Loucy (cell line): ENCODE results near the gene GNA12.
"Not testable (repeated sequence)": the region's sequence is repeated elsewhere in the genome, so short reads cannot be mapped to it uniquely, and the experiment has no call there.

Source experiments
- H2AFZ ChIP-seq: fragments of 200-600 bp; sonication (generic); 2 replicates; pipeline ENCODE4 v1.6.0; 2016; ENCODE audit warnings: antibody characterized with exemption, mild to moderate bottlenecking, low read length, moderate library complexity
- H3F3A ChIP-seq: fragments of 200-600 bp; 2 replicates; pipeline ENCODE4 v1.6.0; 2016; ENCODE audit warnings: antibody characterized with exemption, low read depth, mild to moderate bottlenecking
- H3K27me3 ChIP-seq: fragments of 200-600 bp; sonication (generic); 2 replicates; pipeline ENCODE4 v1.6.1; 2014; ENCODE audit warnings: low read length, mild to moderate bottlenecking; ENCODE audit not compliant: insufficient read depth, poor library complexity, severe bottlenecking
- H3K36me3 ChIP-seq: fragments of 200-600 bp; sonication (generic); 2 replicates; pipeline ENCODE4 v1.6.1; 2016; ENCODE audit warnings: low read length; ENCODE audit not compliant: insufficient read depth
- H3K4me1 ChIP-seq: fragments of 200-600 bp; sonication (generic); 2 replicates; pipeline ENCODE4 v1.5.1; 2014; ENCODE audit warnings: low read length, mild to moderate bottlenecking; ENCODE audit not compliant: insufficient read depth, poor library complexity, severe bottlenecking
- H3K4me2 ChIP-seq: fragments of 200-600 bp; sonication (generic); 2 replicates; pipeline ENCODE4 v1.6.0; 2014; ENCODE audit warnings: antibody characterized with exemption, low read length, low read depth, mild to moderate bottlenecking; ENCODE audit not compliant: poor library complexity, severe bottlenecking
- H3K4me3 ChIP-seq: fragments of 200-600 bp; sonication (generic); 2 replicates; pipeline ENCODE4 v1.5.1; 2014; ENCODE audit warnings: low read length, mild to moderate bottlenecking, mixed read lengths; ENCODE audit not compliant: poor library complexity, severe bottlenecking
- H3K79me2 ChIP-seq: fragments of 200-600 bp; sonication (generic); 2 replicates; pipeline ENCODE4 v1.6.1; 2014; ENCODE audit warnings: low read length; ENCODE audit not compliant: insufficient read depth
- H3K9ac ChIP-seq: fragments of 200-600 bp; sonication (generic); 2 replicates; pipeline ENCODE4 v1.6.0; 2014; ENCODE audit warnings: mild to moderate bottlenecking, low read depth, low read length, moderate library complexity; ENCODE audit not compliant: poor library complexity, severe bottlenecking
- H3K9me2 ChIP-seq: fragments of 200-600 bp; sonication (generic); replicated peaks from 2 replicates; pipeline ENCODE4 v1.6.1; 2016; ENCODE audit warnings: low read depth, low read length, mixed read lengths
- H3K9me3 ChIP-seq: fragments of 200-600 bp; sonication (generic); 2 replicates; pipeline ENCODE4 v1.6.1; 2014; ENCODE audit warnings: mild to moderate bottlenecking, antibody characterized with exemption, low read length, low read depth; ENCODE audit not compliant: insufficient read depth
- H4K20me1 ChIP-seq: fragments of 200-600 bp; sonication (generic); 2 replicates; pipeline ENCODE4 v1.6.0; 2014; ENCODE audit warnings: antibody characterized with exemption, low read length, mild to moderate bottlenecking; ENCODE audit not compliant: insufficient read depth, poor library complexity, severe bottlenecking
- EZH2phosphoT487 ChIP-seq: fragments of 200-600 bp; IDR thresholded peaks from 2 replicates; pipeline ENCODE4 v1.6.1; 2018; ENCODE audit warnings: antibody characterized with exemption, mild to moderate bottlenecking, moderate library complexity, borderline replicate concordance
- TF ChIP-seq, protein P1 (sequence below): fragments of 200-600 bp; sonication (generic); conservative IDR thresholded peaks from 2 replicates; pipeline ENCODE4 v1.5.1; 2014; ENCODE audit warnings: mild to moderate bottlenecking, antibody characterized with exemption, low read length

GNA12 gene

DNA sequence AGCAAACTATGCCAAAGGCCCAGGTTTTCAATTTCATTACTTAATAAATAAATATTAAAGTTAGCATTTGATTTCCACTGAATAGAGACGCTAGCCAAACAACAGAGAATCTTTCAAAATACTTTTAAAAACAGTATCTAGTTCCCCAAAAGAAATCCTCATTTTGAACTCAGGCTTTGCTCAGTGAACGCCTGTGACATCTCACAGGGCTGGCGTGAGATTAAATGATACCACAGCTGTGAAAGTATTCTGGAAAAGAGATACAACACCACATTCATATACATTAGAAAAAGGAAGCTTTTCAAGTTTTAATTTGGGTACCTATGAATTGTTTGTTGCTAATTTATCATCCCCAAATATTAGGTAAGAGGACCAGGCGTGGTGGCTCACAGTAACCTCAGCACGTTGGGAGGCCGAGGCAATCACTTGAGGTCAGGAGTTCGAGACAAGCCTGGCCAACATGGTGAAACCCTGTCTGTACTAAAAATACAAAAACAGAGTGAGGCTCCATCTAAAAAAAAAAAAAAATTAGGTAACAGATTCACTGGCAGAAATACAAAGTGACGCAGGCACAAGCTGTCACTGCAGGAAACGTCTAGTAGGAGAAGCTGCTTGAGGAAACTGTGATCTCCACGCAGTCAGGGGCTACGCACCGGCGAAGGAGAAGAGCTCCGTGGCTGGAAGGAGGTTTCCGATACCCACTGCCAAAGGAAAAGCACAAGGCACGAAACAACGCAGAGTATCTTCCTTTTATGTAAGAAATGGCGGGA is 106.2 kb downstream of the GNA12 start:
- no peak overlapping the region for H3K4me2 ChIP-seq

DNA sequence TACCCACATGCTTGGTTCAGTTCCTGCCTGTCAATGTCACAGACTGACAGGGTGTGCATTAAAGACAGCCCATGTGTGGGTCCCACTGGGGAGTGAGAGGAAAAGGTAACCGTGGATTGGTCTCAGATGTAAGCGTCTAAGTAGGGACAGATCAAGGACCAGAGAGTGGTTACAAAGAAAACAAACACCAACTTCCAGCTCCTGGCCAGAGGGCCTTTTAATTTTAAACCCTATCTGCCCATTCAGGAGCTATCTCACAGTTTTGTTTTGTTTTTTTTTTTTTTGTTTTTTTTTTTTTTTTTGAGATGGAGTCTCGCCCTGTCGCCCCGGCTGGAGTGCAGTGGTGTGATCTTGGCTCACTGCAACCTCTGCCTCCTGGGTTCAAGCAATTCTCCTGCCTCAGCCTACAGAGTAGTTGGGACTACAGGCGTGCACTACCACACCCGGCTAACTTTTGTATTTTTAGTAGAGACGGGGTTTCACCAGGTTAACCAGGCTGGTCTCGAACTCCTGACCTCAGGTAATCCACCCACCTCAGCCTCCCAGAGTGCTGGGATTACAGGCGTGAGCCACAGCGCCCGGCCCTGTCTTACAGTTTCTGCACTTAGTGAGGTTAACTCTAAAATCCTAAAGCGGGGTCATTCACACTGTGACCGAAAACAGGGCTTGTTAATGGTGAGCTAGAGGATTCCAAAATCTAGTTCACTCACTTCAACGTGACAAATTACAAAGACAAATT is 106.9 kb downstream of the GNA12 start:
- not testable (repeated sequence) for H3F3A ChIP-seq, H3K4me3 ChIP-seq, H3K9me3 ChIP-seq, H4K20me1 ChIP-seq, H2AFZ ChIP-seq, H3K27me3 ChIP-seq, H3K9me2 ChIP-seq
- Histone ChIP-seq H3K79me2 (peaks cover 85% of the 10 kb centered on the region), H3K4me2 (peak overlapping the region; percentile 62), H3K36me3 (peaks cover 29% of the 10 kb centered on the region; the same call in 1 of the 2 replicates), H3K4me1 (peaks cover 68% of the 10 kb centered on the region), H3K9ac (peak overlapping the region; percentile 78)

More for the DNA sequence above, 106.2 kb downstream of the GNA12 start:
- Histone ChIP-seq H3K9me3 (no peaks in the 10 kb centered on the region), H3K79me2 (peaks cover 85% of the 10 kb centered on the region), H2AFZ (no peak overlapping the region), H3K9me2 (no peaks in the 10 kb centered on the region), H3K4me1 (peaks cover 60% of the 10 kb centered on the region), H3K4me3 (no peak overlapping the region), H3K9ac (peak overlapping the region; percentile 78), H4K20me1 (no peaks in the 10 kb centered on the region), H3K36me3 (peaks cover 31% of the 10 kb centered on the region; the same call in 1 of the 2 replicates), H3K27me3 (no peaks in the 10 kb centered on the region), H3F3A (peaks cover 9% of the 10 kb centered on the region)
- TF ChIP-seq, protein P1, sequence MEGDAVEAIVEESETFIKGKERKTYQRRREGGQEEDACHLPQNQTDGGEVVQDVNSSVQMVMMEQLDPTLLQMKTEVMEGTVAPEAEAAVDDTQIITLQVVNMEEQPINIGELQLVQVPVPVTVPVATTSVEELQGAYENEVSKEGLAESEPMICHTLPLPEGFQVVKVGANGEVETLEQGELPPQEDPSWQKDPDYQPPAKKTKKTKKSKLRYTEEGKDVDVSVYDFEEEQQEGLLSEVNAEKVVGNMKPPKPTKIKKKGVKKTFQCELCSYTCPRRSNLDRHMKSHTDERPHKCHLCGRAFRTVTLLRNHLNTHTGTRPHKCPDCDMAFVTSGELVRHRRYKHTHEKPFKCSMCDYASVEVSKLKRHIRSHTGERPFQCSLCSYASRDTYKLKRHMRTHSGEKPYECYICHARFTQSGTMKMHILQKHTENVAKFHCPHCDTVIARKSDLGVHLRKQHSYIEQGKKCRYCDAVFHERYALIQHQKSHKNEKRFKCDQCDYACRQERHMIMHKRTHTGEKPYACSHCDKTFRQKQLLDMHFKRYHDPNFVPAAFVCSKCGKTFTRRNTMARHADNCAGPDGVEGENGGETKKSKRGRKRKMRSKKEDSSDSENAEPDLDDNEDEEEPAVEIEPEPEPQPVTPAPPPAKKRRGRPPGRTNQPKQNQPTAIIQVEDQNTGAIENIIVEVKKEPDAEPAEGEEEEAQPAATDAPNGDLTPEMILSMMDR, result no peak
- TF ChIP-seq EZH2phosphoT487, result no peak

DNA sequence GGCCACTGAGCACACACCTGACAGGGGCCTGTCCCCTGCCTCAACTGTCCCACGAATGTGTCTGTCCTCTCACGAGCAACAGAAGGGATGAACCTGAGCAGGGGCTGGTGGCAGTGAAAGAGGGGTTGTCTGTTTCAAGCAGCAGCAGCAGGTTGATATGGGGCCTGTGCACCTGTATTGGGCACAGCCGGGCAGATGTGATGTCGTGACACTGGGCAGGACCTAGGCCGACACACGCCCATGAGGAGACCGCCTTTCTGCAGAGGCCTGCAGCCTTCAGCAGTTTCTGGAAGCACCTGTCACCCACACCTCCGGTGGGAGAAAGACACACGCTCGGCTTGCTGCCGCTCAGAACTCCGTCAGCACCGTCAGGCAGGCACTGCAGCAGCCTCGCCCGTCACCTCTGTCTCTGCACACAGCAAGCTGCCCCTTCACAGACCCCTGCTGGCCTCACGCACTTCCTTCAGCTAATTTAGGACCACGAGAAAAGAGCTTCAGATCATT is 107.6 kb downstream of the GNA12 start:
- Histone ChIP-seq H2AFZ (no peak overlapping the region), H3K36me3 (peaks cover 31% of the 10 kb centered on the region; the same call in 1 of the 2 replicates), H3K9me3 (no peaks in the 10 kb centered on the region), H3F3A (peaks cover 9% of the 10 kb centered on the region), H3K9me2 (no peaks in the 10 kb centered on the region), H3K4me1 (peaks cover 75% of the 10 kb centered on the region), H3K79me2 (peaks cover 86% of the 10 kb centered on the region), H3K9ac (peak overlapping the region; percentile 78), H4K20me1 (no peaks in the 10 kb centered on the region), H3K27me3 (no peaks in the 10 kb centered on the region), H3K4me2 (peak overlapping the region; percentile 62), H3K4me3 (peak overlapping the region; percentile 2)
- no peak for TF ChIP-seq EZH2phosphoT487
- TF ChIP-seq, protein P1, result peak; percentile 40; the same call in 1 of the 2 replicates
